ENCODE data around the gene RHOBTB1. TPM values are rescaled to one million over a fixed set of nuclear protein-coding genes. Genes with fewer than 3 reads are reported as not detected.

Gene RHOBTB1
- total and polyA plus RNA-seq, 9 of the 15 experiments (the other 6 are each of a cell fraction or from before 2014, with no cell fraction given) = 1.7 to 11.7 (median 9.3) TPM

DNA sequence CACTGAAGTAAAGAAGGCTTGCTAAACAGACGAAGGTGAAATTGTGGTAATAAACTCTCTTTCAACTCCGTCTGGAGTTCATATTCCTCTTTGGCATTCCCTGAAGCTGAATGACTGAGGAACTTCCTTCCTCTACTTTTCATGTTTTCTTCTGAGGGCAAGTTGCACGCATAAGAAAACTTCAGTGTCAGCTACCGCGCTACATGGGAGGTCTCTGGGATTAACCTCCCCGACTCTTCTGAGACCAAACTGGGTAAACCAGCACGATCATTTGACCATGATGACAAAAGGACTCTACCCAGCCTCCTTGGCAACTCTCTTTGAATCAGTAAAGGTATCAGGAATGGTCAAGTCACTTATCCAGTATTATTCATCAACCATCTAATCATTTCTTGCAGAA, 44.7 kb downstream of the RHOBTB1 start:
- Histone ChIP-seq H3K4me1 (replicated peaks in 1 of 2; ENCODE audit: control insufficient read depth in 2 of 2, insufficient read depth in 2 of 2, low read length in 2 of 2) (no peaks in the 10 kb centered on the region), H3K9me3 (replicated peaks; ENCODE audit: control insufficient read depth, insufficient read depth, low read depth, low read length) (no peaks in the 10 kb centered on the region), H3K27ac (ENCODE audit: extremely low read depth, low read depth, low read length) (no peak overlapping the region), H3K27me3 (ENCODE audit: control insufficient read depth in 2 of 2, insufficient read depth in 2 of 2, low read length in 2 of 2) (no peaks in the 10 kb centered on the region; a peak in 1 of 5 replicates), H3K4me3 (no peak overlapping the region), H3K9me1 (ENCODE audit: control insufficient read depth, insufficient read depth, low read length) (no peaks in the 10 kb centered on the region), H2AFZ (ENCODE audit: low read depth, low read length) (no peak overlapping the region), H4K20me1 (replicated peaks; ENCODE audit: control insufficient read depth, insufficient read depth, low read length) (no peaks in the 10 kb centered on the region), H3K4me2 (ENCODE audit: insufficient read depth, low read length) (no peak overlapping the region), H3K36me3 (ENCODE audit: control insufficient read depth, insufficient read depth, low read length) (no peaks in the 10 kb centered on the region), H3K79me2 (ENCODE audit: control insufficient read depth, insufficient read depth, low read length) (no peaks in the 10 kb centered on the region), H3K9ac (ENCODE audit: insufficient read depth in 1 of 2, low read depth in 2 of 2, low read length in 2 of 2) (no peak overlapping the region)
- no TSS peak for BruUV-seq (replicated peaks)
- ChIA-PET POLR2A (no interaction called here), CTCF (ENCODE audit: low intra/inter-chr PET ratio) (no interaction called here)
- intact Hi-C loops (cut with micrococcal nuclease) = no loop called here
- WGBS (ENCODE audit: insufficient coverage, low coverage, missing lambda C conversion rate) = 56% methylated on average over 7 of the region's 7 CpGs
- TF ChIP-seq ZNF184 (CRISPR knock-in tag; IDR thresholded peaks at IDR 0.05) (no peak), RBM34 (IDR thresholded peaks at IDR 0.05; ENCODE audit: borderline replicate concordance, insufficient read depth, low read length) (no peak), ILK (tag; IDR thresholded peaks at IDR 0.05; ENCODE audit: borderline replicate concordance, low read depth) (no peak), FOXA3 (CRISPR knock-in tag; conservative IDR thresholded peaks at IDR 0.05 in 1 of 2, IDR thresholded peaks at IDR 0.05 in 1 of 2) (no peak), TGIF2 (CRISPR knock-in tag; IDR thresholded peaks at IDR 0.05) (no peak), PCBP2 (IDR thresholded peaks at IDR 0.05; ENCODE audit: low read depth, low read length, poor library complexity, severe bottlenecking) (no peak), PHB2 (IDR thresholded peaks at IDR 0.05; ENCODE audit: low read depth) (no peak), LARP7 (IDR thresholded peaks at IDR 0.05) (no peak), ZNF124 (CRISPR knock-in tag; IDR thresholded peaks at IDR 0.05) (no peak), SRSF9 (IDR thresholded peaks at IDR 0.05; ENCODE audit: borderline replicate concordance, low read depth, low read length) (no peak), ZNF583 (CRISPR knock-in tag; IDR thresholded peaks at IDR 0.05) (no peak)
- ATAC-seq (no peak), FAIRE-seq (no peak), DNase-seq (ENCODE audit: extremely low read depth in 1 of 4, low spot score in 3 of 4) (no peak)
- in situ Hi-C loops (cut with MboI) = no loop called here

All from K562 (cell line).